ENCODE data around the gene PTPRS.
"Not testable (repeated sequence)": the region's sequence is repeated elsewhere in the genome, so short reads cannot be mapped to it uniquely, and the experiment has no call there.

Gene PTPRS

DNA sequence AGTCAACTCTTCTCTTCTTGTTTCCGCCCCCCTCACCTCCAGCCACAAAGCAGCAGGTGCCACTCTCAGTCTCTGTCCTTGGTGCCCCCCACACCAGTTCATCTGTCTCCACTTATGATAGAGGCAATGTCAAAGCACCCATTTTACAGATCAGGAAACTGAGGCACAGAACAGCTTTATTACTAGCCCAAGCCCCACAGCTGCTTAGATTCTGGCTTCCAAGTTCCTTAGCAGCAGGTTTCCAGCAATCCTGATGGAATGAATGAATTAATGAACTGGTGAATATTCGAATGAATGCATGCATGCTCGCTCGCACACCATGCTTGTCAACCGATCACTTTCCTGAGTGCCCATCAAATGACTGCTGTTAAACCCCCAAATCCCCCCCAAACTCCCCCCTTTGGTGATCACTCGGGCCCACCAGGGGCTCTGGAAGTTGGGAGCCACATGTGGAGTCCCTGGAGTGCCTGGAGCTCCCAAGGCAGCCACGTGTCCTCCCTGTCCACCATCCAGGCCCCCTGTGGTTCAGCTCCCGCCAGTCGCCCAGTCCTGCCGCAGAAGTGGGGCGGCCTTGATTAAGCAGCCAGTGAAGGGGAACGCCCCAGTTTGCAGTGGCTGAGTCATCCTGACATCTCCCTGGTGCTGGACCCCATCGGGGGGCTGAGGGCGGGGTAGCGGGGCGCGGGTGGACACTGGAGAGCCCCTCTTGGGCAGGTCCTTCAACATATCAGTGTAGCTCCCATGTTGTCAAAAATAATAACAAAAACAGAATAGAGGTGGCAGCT is 6.8 kb downstream of the PTPRS start:
- no peak for DNase-seq (ENCODE audit: low read depth)
- TF ChIP-seq, protein P1, sequence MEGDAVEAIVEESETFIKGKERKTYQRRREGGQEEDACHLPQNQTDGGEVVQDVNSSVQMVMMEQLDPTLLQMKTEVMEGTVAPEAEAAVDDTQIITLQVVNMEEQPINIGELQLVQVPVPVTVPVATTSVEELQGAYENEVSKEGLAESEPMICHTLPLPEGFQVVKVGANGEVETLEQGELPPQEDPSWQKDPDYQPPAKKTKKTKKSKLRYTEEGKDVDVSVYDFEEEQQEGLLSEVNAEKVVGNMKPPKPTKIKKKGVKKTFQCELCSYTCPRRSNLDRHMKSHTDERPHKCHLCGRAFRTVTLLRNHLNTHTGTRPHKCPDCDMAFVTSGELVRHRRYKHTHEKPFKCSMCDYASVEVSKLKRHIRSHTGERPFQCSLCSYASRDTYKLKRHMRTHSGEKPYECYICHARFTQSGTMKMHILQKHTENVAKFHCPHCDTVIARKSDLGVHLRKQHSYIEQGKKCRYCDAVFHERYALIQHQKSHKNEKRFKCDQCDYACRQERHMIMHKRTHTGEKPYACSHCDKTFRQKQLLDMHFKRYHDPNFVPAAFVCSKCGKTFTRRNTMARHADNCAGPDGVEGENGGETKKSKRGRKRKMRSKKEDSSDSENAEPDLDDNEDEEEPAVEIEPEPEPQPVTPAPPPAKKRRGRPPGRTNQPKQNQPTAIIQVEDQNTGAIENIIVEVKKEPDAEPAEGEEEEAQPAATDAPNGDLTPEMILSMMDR (conservative IDR thresholded peaks at IDR 0.05; ENCODE audit: low read depth, low read length): no peak
- H3K4me3 ChIP-seq (ENCODE audit: low read depth, low read length): no peak overlapping the region

DNA sequence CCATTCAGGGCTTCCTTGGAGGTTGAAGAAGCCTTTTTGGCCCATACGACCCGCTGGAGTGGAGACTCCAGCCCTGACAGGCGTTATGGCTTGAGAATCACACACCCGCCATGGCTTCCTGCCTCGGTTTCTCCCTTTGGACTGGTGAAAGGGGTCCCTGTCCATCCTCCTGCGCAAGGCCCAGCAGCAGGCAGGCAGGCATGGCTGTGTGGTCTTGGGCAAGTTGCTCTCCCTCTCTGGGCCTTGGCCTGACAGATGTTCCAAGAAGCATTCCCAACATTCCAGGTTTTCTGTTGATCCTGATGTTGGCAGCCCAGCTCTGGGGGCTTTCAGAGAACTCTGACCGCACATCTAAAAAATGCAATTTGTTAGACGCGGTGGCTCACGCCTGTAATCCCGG is 8.1 kb downstream of the PTPRS start:
- TF ChIP-seq, protein P1 (conservative IDR thresholded peaks at IDR 0.05; ENCODE audit: low read depth, low read length): no peak
- H3K4me3 ChIP-seq (ENCODE audit: low read depth, low read length): no peak overlapping the region
- DNase-seq (ENCODE audit: low read depth): no peak

DNA sequence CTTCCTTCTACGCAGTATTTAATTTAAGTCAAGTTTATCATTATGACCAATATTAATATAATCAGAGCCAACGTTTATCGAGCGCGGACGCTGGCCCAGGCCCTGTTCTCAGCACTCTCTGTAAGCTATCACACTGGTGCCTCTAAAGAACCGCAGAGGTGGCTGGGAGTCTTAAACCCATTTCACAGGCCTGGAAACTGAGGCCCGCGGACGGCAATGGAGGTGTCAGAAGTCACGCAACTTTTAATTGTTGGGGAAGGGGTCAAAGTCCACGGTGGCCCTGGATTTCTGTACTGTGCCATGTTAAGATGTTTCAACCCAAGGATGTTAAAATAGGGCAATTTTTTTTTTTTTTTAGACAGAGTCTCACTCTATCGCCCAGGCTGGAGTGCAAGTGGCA is 8.8 kb downstream of the PTPRS start:
- DNase-seq (ENCODE audit: low read depth): no peak
- no peak overlapping the region for H3K4me3 ChIP-seq (ENCODE audit: low read depth, low read length)
- TF ChIP-seq, protein P1 (conservative IDR thresholded peaks at IDR 0.05; ENCODE audit: low read depth, low read length): no peak

DNA sequence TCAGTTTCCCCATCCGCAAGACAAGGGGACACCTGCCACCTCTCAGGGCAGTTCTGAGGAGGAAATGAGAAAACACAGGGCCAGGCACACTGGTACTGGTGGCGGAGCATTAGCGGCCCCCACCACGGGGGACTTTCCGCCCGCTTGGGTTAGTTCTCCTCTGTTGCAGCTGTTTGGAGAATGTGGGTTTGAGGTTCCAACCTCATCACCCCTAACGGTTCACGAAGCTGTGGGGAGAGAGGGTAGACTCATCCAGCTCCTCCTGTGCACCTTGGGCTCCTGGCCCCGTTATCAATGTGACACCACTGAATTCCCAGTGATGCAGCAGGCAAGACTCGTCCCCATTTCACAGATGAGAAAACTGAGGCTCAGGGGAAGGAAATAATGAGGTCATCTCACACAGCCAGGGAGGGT is 10.3 kb downstream of the PTPRS start:
- no peak overlapping the region for H3K4me3 ChIP-seq (ENCODE audit: low read depth, low read length)
- no peak for DNase-seq (ENCODE audit: low read depth)
- TF ChIP-seq, protein P1 (conservative IDR thresholded peaks at IDR 0.05; ENCODE audit: low read depth, low read length): no peak

DNA sequence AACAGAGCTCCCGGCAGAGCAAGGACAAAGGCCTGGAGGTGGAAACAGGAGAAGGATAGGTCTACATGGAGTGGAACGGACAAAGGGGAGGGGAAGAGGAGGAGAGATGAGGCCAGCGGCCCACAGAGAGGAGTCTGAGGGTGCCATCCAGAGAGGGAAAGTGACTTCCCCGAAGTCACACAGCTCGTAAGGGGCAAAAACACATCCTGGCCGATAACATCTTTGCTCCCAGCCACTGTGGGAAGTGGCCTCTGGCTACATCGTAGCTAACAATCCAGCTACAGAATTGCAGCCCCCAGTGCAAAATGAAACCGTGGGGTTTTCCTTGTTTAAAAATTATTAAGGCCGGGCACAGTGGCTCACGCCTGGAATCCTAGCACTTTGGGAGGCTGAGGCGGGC is 11.5 kb downstream of the PTPRS start:
- TF ChIP-seq, protein P1 (conservative IDR thresholded peaks at IDR 0.05; ENCODE audit: low read depth, low read length): no peak
- no peak overlapping the region for H3K4me3 ChIP-seq (ENCODE audit: low read depth, low read length)
- no peak for DNase-seq (ENCODE audit: low read depth)

DNA sequence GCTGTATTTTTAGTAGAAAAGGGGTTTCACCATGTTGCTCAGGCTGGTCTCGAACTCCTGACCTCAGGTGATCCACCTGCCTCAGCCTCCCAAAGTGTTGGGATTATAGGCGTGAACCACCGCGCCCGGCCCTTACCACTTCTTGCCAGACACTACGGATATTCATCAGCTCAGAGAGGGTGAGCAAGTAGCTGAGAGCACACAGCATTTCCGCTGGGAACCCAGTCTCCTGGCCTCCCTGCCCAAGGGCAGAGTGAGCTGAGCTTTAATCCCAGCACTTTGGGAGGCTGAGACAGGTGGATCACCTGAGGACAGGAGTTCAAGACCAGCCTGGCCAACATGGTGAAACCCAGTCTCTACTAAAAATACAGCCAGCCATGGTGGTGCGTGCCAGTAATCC is 12.2 kb downstream of the PTPRS start:
- not testable (repeated sequence) for H3K4me3 ChIP-seq (ENCODE audit: low read depth, low read length); DNase-seq (ENCODE audit: low read depth)

DNA sequence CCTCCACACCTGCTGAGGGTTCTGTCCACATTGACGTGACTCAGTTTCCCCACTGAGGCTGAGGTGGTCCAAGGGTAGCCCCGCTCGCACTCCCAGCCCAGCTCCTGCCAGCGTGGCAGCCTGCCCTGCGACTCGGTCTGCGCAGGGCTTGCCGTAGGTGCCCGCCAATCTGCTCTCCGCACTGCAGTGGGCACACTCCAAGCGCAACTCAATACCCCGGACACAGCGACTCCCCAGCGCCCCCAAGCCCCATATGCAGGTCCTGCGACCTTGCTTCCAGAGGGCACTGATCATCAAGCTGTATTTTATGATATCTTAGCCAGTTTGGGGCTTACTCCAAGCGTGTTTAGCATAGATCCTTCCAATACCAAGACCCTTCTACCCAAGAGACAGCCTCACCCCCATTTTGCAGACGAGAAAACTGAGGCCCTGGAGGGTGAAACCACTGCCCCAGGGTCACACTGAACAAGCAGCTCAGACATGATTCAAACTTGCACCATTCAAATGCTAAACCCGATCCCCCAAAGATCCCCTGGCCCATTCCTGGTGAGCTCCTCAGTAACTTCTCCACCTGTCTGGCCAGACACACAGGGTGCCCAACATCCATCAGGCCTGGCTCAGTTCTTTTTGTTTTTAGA is 13.5 kb downstream of the PTPRS start:
- DNase-seq (ENCODE audit: low read depth): no peak

More for the DNA sequence above, 13.5 kb downstream of the PTPRS start:
- H3K4me3 ChIP-seq (ENCODE audit: low read depth, low read length): no peak overlapping the region
- TF ChIP-seq, protein P1 (conservative IDR thresholded peaks at IDR 0.05; ENCODE audit: low read depth, low read length): no peak
